ENCODE data around the gene DENND2A. TPM values are rescaled to one million over a fixed set of nuclear protein-coding genes. Genes with fewer than 3 reads are reported as not detected.
"Not testable (repeated sequence)": the region's sequence is repeated elsewhere in the genome, so short reads cannot be mapped to it uniquely, and the experiment has no call there.

The DENND2A gene
- total RNA-seq, 1 experiment from 2014 or later: not detected

DNA sequence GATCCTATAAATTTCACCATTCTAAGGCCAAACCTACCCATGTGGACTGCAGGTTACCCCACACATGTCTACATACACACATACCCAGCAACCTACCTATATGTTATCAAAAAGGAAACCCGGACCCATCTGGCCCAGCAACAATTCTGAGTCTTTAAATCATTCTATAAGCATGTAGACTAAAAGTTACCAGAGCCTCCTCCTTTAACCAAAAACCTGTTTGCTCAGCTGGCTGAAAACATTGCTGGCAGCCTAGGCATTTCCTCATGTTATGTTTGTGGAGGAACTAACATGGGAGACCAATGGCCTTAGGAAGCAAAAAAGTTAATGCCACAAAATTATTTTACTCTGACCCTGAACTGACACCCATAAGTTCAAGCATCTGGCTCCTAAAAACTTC is 26.9 kb upstream of the DENND2A start:
- TF ChIP-seq, protein P1, sequence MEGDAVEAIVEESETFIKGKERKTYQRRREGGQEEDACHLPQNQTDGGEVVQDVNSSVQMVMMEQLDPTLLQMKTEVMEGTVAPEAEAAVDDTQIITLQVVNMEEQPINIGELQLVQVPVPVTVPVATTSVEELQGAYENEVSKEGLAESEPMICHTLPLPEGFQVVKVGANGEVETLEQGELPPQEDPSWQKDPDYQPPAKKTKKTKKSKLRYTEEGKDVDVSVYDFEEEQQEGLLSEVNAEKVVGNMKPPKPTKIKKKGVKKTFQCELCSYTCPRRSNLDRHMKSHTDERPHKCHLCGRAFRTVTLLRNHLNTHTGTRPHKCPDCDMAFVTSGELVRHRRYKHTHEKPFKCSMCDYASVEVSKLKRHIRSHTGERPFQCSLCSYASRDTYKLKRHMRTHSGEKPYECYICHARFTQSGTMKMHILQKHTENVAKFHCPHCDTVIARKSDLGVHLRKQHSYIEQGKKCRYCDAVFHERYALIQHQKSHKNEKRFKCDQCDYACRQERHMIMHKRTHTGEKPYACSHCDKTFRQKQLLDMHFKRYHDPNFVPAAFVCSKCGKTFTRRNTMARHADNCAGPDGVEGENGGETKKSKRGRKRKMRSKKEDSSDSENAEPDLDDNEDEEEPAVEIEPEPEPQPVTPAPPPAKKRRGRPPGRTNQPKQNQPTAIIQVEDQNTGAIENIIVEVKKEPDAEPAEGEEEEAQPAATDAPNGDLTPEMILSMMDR (IDR thresholded peaks at IDR 0.05; ENCODE audit: unreplicated experiment): no peak
- intact Hi-C loops (cut with micrococcal nuclease; ENCODE audit: unreplicated experiment): no loop called here
- no TSS peak for BruUV-seq (replicated peaks)
- Mint-ChIP-seq H3K27ac (ENCODE audit: unreplicated experiment) (no peak overlapping the region), H3K27me3 (ENCODE audit: unreplicated experiment) (peaks cover 32% of the 10 kb centered on the region), H3K36me3 (ENCODE audit: insufficient read depth, unreplicated experiment) (peaks cover 7% of the 10 kb centered on the region), H3K4me1 (ENCODE audit: low read depth, unreplicated experiment) (no peaks in the 10 kb centered on the region), H3K9me3 (ENCODE audit: low read depth, unreplicated experiment) (no peaks in the 10 kb centered on the region), H3K4me3 (ENCODE audit: low read depth, unreplicated experiment) (no peak overlapping the region)
- CTCF ChIA-PET: no interaction called here
- DNase-seq: no peak

DNA sequence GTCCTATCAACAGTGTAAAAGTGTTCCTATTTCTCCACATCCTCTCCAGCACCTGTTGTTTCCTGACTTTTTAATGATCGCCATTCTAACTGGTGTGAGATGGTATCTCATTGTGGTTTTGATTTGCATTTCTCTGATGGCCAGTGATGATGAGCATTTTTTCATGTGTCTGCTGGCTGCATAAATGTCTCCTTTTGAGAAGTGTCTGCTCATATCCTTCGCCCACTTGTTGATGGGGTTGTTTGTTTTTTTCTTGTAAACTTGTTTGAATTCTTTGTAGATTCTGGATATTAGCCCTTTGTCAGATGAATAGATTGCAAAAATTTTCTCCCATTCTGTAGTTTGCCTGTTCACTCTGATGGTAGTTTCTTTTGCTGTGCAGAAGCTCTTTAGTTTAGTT is 22.3 kb upstream of the DENND2A start:
- BruUV-seq (replicated peaks); H3K4me3 Mint-ChIP-seq (ENCODE audit: low read depth, unreplicated experiment); intact Hi-C loops (cut with micrococcal nuclease; ENCODE audit: unreplicated experiment); CTCF ChIA-PET; H3K27ac Mint-ChIP-seq (ENCODE audit: unreplicated experiment); H3K9me3 Mint-ChIP-seq (ENCODE audit: low read depth, unreplicated experiment); DNase-seq; H3K4me1 Mint-ChIP-seq (ENCODE audit: low read depth, unreplicated experiment); H3K36me3 Mint-ChIP-seq (ENCODE audit: insufficient read depth, unreplicated experiment): not testable (repeated sequence)
- peaks cover 32% of the 10 kb centered on the region for H3K27me3 Mint-ChIP-seq (ENCODE audit: unreplicated experiment)

DNA sequence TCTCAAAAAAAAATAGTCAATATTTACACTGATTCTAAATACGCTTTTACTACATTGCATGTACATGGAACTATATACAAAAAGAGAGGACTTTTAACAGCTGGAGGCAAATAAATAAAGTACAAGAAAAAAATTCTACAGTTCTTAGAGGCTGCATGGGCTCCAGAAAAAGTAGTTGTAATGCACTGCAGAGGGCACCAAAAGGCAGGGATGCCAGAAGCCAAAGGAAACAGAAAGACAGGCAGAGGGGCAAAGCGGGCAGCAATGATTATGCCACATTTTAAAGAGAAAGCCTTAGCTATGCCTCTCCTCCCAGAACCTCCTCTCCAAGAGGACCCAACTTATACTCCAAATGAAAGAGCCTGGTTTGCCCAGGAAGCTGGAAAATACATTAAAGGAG is 20.5 kb upstream of the DENND2A start:
- BruUV-seq (replicated peaks): no TSS peak
- peaks cover 6% of the 10 kb centered on the region for H3K36me3 Mint-ChIP-seq (ENCODE audit: insufficient read depth, unreplicated experiment)
- no peak overlapping the region for H3K27ac Mint-ChIP-seq (ENCODE audit: unreplicated experiment)
- CTCF ChIA-PET: no interaction called here
- peaks cover 13% of the 10 kb centered on the region for H3K4me1 Mint-ChIP-seq (ENCODE audit: low read depth, unreplicated experiment)
- no peaks in the 10 kb centered on the region for H3K9me3 Mint-ChIP-seq (ENCODE audit: low read depth, unreplicated experiment)
- TF ChIP-seq, protein P1 (IDR thresholded peaks at IDR 0.05; ENCODE audit: unreplicated experiment): no peak
- intact Hi-C loops (cut with micrococcal nuclease; ENCODE audit: unreplicated experiment): no loop called here
- H3K27me3 Mint-ChIP-seq (ENCODE audit: unreplicated experiment): peaks cover 32% of the 10 kb centered on the region
- no peak overlapping the region for H3K4me3 Mint-ChIP-seq (ENCODE audit: low read depth, unreplicated experiment)
- DNase-seq: no peak

DNA sequence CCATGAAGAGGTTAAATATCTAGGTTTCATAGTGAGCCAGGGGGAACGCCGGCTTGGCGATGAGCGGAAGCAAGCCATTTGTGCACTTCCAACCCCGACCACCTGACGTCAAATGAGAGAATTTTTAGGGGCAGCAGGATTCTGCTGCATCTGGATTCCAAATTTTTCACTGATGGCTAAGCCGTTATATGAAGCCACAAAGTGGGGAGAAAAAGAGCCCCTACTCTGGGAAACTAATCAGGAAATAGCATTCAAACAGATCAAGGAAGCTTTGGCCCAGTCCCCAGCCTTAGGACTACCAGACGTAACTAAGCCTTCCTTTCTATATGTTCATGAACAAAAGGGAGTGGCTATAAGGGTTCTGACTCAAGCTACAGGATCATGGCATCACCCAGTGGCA is 19.2 kb upstream of the DENND2A start:
- no peak overlapping the region for H3K27ac Mint-ChIP-seq (ENCODE audit: unreplicated experiment)
- intact Hi-C loops (cut with micrococcal nuclease; ENCODE audit: unreplicated experiment): no loop called here
- peaks cover 6% of the 10 kb centered on the region for H3K36me3 Mint-ChIP-seq (ENCODE audit: insufficient read depth, unreplicated experiment)
- H3K9me3 Mint-ChIP-seq (ENCODE audit: low read depth, unreplicated experiment): no peaks in the 10 kb centered on the region
- TF ChIP-seq, protein P1 (IDR thresholded peaks at IDR 0.05; ENCODE audit: unreplicated experiment): no peak
- CTCF ChIA-PET: interaction anchor here (0.9 kb wide), 1 partner anchor 571 kb away, joined by 4 read pairs; no protein-coding TSS in a partner anchor
- H3K4me1 Mint-ChIP-seq (ENCODE audit: low read depth, unreplicated experiment): peaks cover 20% of the 10 kb centered on the region
- no peak overlapping the region for H3K4me3 Mint-ChIP-seq (ENCODE audit: low read depth, unreplicated experiment)
- DNase-seq: no peak
- peaks cover 19% of the 10 kb centered on the region for H3K27me3 Mint-ChIP-seq (ENCODE audit: unreplicated experiment)
- BruUV-seq (replicated peaks): no TSS peak

GRCh38 chr7:140657891-140658290 is 17.3 kb upstream of the DENND2A start:
- no peaks in the 10 kb centered on the region for H3K9me3 Mint-ChIP-seq (ENCODE audit: low read depth, unreplicated experiment)
- intact Hi-C loops (cut with micrococcal nuclease; ENCODE audit: unreplicated experiment): no loop called here
- no peak for DNase-seq
- H3K4me3 Mint-ChIP-seq (ENCODE audit: low read depth, unreplicated experiment): no peak overlapping the region
- peaks cover 26% of the 10 kb centered on the region for H3K4me1 Mint-ChIP-seq (ENCODE audit: low read depth, unreplicated experiment)
- BruUV-seq (replicated peaks): no TSS peak
- TF ChIP-seq, protein P1 (IDR thresholded peaks at IDR 0.05; ENCODE audit: unreplicated experiment): no peak
- H3K27ac Mint-ChIP-seq (ENCODE audit: unreplicated experiment): no peak overlapping the region
- CTCF ChIA-PET: interaction anchor here (2.0 kb wide), 1 partner anchor 16 kb away, joined by 4 read pairs; the partner anchor contains the start of gene ADCK2
- peaks cover 6% of the 10 kb centered on the region for H3K36me3 Mint-ChIP-seq (ENCODE audit: insufficient read depth, unreplicated experiment)
- no peaks in the 10 kb centered on the region for H3K27me3 Mint-ChIP-seq (ENCODE audit: unreplicated experiment)
